ENCODE results near the gene PA2G4. TPM values are rescaled to one million over a fixed set of nuclear protein-coding genes. Genes with fewer than 3 reads are reported as not detected.

PA2G4 gene
- polyA plus RNA-seq, 2 of the 4 experiments (the other 2 are of a cell fraction), result 415 to 717 TPM

DNA sequence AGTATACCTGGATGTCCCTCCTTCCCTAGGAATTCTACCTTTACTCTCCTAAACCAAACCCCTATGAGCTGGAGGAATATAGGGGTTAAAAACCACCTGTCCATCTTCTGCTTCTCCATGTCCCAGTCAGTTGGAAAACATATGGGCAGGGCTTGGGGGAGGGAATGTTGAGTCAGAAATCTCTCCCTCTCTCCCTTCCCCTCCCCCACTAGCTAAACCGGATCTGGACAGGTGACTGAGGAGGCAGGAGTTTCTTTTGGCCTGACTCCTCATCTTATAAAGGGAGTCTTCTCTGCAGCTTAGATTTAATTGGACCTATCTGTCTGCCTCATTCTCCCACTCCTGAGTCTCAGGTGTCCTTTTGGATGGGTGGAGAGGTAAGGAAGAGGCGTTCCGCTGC, 18.3 kb upstream of the PA2G4 start:
- no peak overlapping the region for H3K4me2 ChIP-seq
- POLR2A ChIA-PET, result interaction anchor here (0.7 to 2.1 kb wide), 2 partner anchors 18 to 172 kb away, joined by 4 to 6 read pairs; partner anchors contain the start of gene PA2G4

DNA sequence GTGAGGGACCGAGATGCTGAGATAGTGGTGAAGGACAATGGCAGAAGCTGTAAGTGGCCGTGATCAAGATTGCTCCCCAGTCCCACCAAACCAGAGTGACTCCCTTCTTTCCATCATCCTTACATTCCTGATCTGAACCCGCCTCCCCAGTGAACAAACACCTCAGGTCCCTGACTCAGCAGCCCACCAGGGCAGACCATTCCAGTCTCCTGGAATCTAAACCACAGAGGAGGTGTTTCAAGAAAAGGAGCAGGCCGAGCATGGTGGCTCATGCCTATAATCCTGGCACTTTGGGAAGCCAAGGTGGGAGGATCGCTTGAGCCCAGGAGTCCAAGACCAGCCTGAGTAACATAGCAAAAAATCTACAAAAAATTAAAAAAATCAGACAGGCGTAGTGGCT, 17.8 kb upstream of the PA2G4 start:
- H3K4me3 ChIP-seq, result no peak overlapping the region
- FAIRE-seq, result no peak
- TF ChIP-seq MAZ (IDR thresholded peaks at IDR 0.05; ENCODE audit: borderline replicate concordance, low read depth, low read length) (no peak), RARB (CRISPR knock-in tag; IDR thresholded peaks at IDR 0.05) (no peak), TFCP2L1 (CRISPR knock-in tag; IDR thresholded peaks at IDR 0.05) (no peak), RFX5 (IDR thresholded peaks at IDR 0.05) (no peak), SREBF2 (IDR thresholded peaks at IDR 0.05) (no peak), NPAS2 (CRISPR knock-in tag; IDR thresholded peaks at IDR 0.05; ENCODE audit: borderline replicate concordance) (no peak), EP300 (IDR thresholded peaks at IDR 0.05) (no peak), EHF (CRISPR knock-in tag; IDR thresholded peaks at IDR 0.05) (no peak), NR3C1 (IDR thresholded peaks at IDR 0.05) (no peak), ZC3H11A (IDR thresholded peaks at IDR 0.05) (no peak), HDAC2 (IDR thresholded peaks at IDR 0.05) (no peak), TP53 (CRISPR knock-in tag; IDR thresholded peaks at IDR 0.05) (no peak), ESRRA (IDR thresholded peaks at IDR 0.05; ENCODE audit: borderline replicate concordance, low read length) (no peak), FOSL2 (IDR thresholded peaks at IDR 0.05) (no peak), FOSL2 (CRISPR knock-in tag; IDR thresholded peaks at IDR 0.05) (no peak), NFE2L2 (conservative IDR thresholded peaks at IDR 0.05; ENCODE audit: low read length) (no peak), CHD2 (IDR thresholded peaks at IDR 0.05; ENCODE audit: low read length, partially characterized antibody) (no peak)
- TF ChIP-seq, protein P1, sequence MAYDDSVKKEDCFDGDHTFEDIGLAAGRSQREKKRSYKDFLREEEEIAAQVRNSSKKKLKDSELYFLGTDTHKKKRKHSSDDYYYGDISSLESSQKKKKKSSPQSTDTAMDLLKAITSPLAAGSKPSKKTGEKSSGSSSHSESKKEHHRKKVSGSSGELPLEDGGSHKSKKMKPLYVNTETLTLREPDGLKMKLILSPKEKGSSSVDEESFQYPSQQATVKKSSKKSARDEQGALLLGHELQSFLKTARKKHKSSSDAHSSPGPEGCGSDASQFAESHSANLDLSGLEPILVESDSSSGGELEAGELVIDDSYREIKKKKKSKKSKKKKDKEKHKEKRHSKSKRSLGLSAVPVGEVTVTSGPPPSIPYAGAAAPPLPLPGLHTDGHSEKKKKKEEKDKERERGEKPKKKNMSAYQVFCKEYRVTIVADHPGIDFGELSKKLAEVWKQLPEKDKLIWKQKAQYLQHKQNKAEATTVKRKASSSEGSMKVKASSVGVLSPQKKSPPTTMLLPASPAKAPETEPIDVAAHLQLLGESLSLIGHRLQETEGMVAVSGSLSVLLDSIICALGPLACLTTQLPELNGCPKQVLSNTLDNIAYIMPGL (CRISPR knock-in tag; IDR thresholded peaks at IDR 0.05; ENCODE audit: borderline replicate concordance), result no peak
- TF ChIP-seq, protein P2, sequence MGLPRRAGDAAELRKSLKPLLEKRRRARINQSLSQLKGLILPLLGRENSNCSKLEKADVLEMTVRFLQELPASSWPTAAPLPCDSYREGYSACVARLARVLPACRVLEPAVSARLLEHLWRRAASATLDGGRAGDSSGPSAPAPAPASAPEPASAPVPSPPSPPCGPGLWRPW (IDR thresholded peaks at IDR 0.05), result no peak
- no peak for DNase-seq (ENCODE audit: low read depth in 1 of 2, low spot score in 1 of 2)
- POLR2A ChIA-PET, result interaction anchor here (0.7 kb wide), 1 partner anchor 171 kb away, joined by 4 read pairs; no protein-coding TSS in a partner anchor
- H3K9me3 ChIP-seq, result no peaks in the 10 kb centered on the region
- WGBS (ENCODE audit: missing lambda C conversion rate), result 79% methylated on average over 6 of the region's 6 CpGs
- no peak overlapping the region for H3K4me2 ChIP-seq
- no peak overlapping the region for H3K27ac ChIP-seq
- peaks cover 14% of the 10 kb centered on the region for H3K4me1 ChIP-seq
- no peak for ATAC-seq
- CTCF ChIA-PET, result interaction anchor here (1.3 to 1.9 kb wide), 5 partner anchors 10 to 57 kb away, joined by 4 to 6 read pairs (median 5); partner anchors contain the start of gene ZC3H10

More for the DNA sequence above, 18.3 kb upstream of the PA2G4 start:
- DNase-seq (ENCODE audit: low read depth in 1 of 2, low spot score in 1 of 2), result no peak
- Histone ChIP-seq H3K4me3 (no peak overlapping the region), H3K9me3 (no peaks in the 10 kb centered on the region), H3K4me1 (peaks cover 19% of the 10 kb centered on the region), H3K27ac (no peak overlapping the region)
- CTCF ChIA-PET, result interaction anchor here (1.3 to 1.9 kb wide), 5 partner anchors 11 to 56 kb away, joined by 4 to 6 read pairs (median 5); partner anchors contain the start of gene ZC3H10
- no peak for FAIRE-seq
- WGBS (ENCODE audit: missing lambda C conversion rate), result 77% methylated on average over 3 of the region's 3 CpGs
- TF ChIP-seq, protein P3, sequence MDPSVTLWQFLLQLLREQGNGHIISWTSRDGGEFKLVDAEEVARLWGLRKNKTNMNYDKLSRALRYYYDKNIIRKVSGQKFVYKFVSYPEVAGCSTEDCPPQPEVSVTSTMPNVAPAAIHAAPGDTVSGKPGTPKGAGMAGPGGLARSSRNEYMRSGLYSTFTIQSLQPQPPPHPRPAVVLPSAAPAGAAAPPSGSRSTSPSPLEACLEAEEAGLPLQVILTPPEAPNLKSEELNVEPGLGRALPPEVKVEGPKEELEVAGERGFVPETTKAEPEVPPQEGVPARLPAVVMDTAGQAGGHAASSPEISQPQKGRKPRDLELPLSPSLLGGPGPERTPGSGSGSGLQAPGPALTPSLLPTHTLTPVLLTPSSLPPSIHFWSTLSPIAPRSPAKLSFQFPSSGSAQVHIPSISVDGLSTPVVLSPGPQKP (IDR thresholded peaks at IDR 0.05; ENCODE audit: low read depth, low read length), result no peak
- TF ChIP-seq TFCP2L1 (CRISPR knock-in tag; IDR thresholded peaks at IDR 0.05), result no peak
- no peak for TF ChIP-seq EP300 (IDR thresholded peaks at IDR 0.05)
- TF ChIP-seq NR3C1 (IDR thresholded peaks at IDR 0.05), result no peak
- no peak for TF ChIP-seq MAFK (IDR thresholded peaks at IDR 0.05; ENCODE audit: partially characterized antibody)
- no peak for TF ChIP-seq EHMT2 (IDR thresholded peaks at IDR 0.05; ENCODE audit: low read depth)
- TF ChIP-seq, protein P4, sequence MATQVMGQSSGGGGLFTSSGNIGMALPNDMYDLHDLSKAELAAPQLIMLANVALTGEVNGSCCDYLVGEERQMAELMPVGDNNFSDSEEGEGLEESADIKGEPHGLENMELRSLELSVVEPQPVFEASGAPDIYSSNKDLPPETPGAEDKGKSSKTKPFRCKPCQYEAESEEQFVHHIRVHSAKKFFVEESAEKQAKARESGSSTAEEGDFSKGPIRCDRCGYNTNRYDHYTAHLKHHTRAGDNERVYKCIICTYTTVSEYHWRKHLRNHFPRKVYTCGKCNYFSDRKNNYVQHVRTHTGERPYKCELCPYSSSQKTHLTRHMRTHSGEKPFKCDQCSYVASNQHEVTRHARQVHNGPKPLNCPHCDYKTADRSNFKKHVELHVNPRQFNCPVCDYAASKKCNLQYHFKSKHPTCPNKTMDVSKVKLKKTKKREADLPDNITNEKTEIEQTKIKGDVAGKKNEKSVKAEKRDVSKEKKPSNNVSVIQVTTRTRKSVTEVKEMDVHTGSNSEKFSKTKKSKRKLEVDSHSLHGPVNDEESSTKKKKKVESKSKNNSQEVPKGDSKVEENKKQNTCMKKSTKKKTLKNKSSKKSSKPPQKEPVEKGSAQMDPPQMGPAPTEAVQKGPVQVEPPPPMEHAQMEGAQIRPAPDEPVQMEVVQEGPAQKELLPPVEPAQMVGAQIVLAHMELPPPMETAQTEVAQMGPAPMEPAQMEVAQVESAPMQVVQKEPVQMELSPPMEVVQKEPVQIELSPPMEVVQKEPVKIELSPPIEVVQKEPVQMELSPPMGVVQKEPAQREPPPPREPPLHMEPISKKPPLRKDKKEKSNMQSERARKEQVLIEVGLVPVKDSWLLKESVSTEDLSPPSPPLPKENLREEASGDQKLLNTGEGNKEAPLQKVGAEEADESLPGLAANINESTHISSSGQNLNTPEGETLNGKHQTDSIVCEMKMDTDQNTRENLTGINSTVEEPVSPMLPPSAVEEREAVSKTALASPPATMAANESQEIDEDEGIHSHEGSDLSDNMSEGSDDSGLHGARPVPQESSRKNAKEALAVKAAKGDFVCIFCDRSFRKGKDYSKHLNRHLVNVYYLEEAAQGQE (IDR thresholded peaks at IDR 0.05), result no peak
- no peak for TF ChIP-seq RCOR1 (IDR thresholded peaks at IDR 0.05; ENCODE audit: low read depth, low read length)
- no peak for ATAC-seq
